ES-I3 (cell line): ENCODE results near the gene NR4A2.

Experiments used
- H3K36me3 ChIP-seq: 2 replicates; pipeline ENCODE4 v1.6.1; 2013; ENCODE audit warnings: mild to moderate bottlenecking, low read length, control low read depth, moderate library complexity; ENCODE audit not compliant: insufficient read depth
- H3K4me1 ChIP-seq: 2 replicates; pipeline ENCODE4 v1.6.1; 2013; ENCODE audit warnings: mild to moderate bottlenecking, control low read depth, low read length; ENCODE audit not compliant: insufficient read depth
- H3K9ac ChIP-seq: 2 replicates; pipeline ENCODE4 v1.6.1; 2013; ENCODE audit warnings: low read depth, mild to moderate bottlenecking, low read length, moderate library complexity
- H3K9me3 ChIP-seq: 2 replicates; pipeline ENCODE4 v1.6.1; 2013; ENCODE audit warnings: mild to moderate bottlenecking, low read length, moderate library complexity; ENCODE audit not compliant: control insufficient read depth, insufficient read depth

Gene NR4A2

GRCh38 chr2:156343940-156344301 is 11.4 kb upstream of the NR4A2 start:
- Histone ChIP-seq H3K4me1 (no peaks in the 10 kb centered on the region), H3K9ac (no peak overlapping the region), H3K9me3 (no peaks in the 10 kb centered on the region), H3K36me3 (no peaks in the 10 kb centered on the region)

DNA sequence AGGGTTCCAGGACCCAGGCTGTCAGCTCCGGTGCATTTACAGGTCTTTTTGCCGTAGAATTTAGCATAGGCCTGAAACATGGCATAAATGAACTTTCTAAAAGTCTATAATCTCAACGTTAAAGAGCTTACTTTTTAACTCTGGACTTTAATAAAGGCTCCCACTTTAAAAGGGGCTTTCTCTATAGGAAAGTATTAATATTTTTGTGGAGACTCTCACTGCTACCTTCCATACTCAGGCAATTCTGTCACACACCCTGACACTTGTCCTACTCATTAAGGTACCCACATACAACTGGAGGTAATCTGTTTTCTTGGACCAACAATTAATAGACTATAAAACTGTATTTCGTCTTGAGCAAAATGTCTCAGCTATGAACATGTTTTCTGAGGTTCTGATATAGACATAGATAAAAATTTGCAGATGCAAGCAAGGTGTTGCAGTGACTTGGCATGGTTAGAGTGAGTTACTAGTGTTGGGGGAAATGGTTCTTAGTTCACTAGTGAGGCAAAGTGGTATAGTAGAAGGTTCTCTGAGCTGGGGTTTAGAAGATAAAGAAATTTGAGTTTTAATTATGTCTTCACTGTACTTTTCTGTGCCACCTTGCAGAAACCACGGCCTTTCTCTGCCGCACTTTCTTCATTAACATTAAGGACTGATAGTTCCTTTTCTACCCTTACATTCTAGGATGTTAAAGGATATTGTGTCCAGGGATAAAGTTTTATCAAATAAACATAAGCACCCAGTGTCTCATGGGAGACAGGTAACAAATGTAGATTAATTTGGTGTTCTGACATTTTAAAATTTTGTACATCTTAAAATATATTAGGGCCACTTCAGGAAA is 10.8 kb upstream of the NR4A2 start:
- H3K4me1 ChIP-seq = no peaks in the 10 kb centered on the region; the same call in 1 of the 2 replicates
- no peaks in the 10 kb centered on the region for H3K36me3 ChIP-seq
- no peaks in the 10 kb centered on the region for H3K9me3 ChIP-seq
- peak overlapping the region; percentile 72 for H3K9ac ChIP-seq

GRCh38 chr2:156342254-156343095 is 10.0 kb upstream of the NR4A2 start:
- H3K9ac ChIP-seq = peak overlapping the region; percentile 90
- no peaks in the 10 kb centered on the region for H3K36me3 ChIP-seq
- H3K4me1 ChIP-seq = no peaks in the 10 kb centered on the region; the same call in 1 of the 2 replicates
- no peaks in the 10 kb centered on the region for H3K9me3 ChIP-seq

GRCh38 chr2:156341452-156342253 is 9.1 kb upstream of the NR4A2 start:
- H3K9me3 ChIP-seq = no peaks in the 10 kb centered on the region
- H3K9ac ChIP-seq = peak overlapping the region; percentile 90
- no peaks in the 10 kb centered on the region for H3K36me3 ChIP-seq
- H3K4me1 ChIP-seq = no peaks in the 10 kb centered on the region; the same call in 1 of the 2 replicates

GRCh38 chr2:156340804-156341451 is 8.4 kb upstream of the NR4A2 start:
- Histone ChIP-seq H3K9ac (peak overlapping the region; percentile 90; the same call in 1 of the 2 replicates), H3K9me3 (no peaks in the 10 kb centered on the region), H3K36me3 (no peaks in the 10 kb centered on the region), H3K4me1 (no peaks in the 10 kb centered on the region; the same call in 1 of the 2 replicates)

DNA sequence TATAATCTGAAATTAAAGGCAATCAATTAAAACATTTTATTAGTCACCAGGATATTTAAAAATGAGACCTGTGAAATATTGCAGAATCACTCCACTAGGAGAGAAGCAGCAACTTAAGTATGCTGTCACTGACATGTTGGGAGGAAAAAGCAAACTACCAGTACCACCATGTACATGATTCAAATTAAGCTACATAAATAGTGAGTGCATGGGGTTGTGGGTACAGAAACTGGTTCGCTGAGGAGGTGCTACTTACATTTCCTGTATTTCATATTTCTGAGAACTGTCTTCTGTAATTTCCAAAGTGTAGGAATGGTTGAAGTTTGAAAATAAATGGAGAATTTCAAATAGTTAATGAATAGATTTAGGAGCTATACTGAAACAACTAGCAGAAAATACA is 7.9 kb upstream of the NR4A2 start:
- Histone ChIP-seq H3K9ac (no peak overlapping the region), H3K36me3 (no peaks in the 10 kb centered on the region), H3K4me1 (no peaks in the 10 kb centered on the region; the same call in 1 of the 2 replicates), H3K9me3 (no peaks in the 10 kb centered on the region)

DNA sequence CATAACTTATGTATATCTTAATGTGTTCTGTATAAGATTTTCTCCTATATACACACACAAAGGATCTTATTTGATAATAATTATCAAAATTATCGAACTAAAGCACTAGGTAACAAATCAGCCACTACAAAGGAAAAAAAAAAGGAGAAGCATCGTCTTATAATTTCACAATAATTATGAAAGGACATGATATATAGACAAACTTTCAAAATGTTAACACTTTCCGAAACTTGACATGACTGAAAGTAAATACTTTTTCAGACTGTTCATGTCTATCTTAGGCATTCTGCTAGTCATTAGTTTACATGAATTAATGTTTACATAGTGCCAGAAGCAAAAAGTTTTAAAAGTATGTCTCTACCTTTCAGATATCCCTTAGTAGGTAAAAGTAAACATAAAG is 7.3 kb upstream of the NR4A2 start:
- no peaks in the 10 kb centered on the region for H3K9me3 ChIP-seq

GRCh38 chr2:156339110-156339847 is 6.8 kb upstream of the NR4A2 start:
- no peaks in the 10 kb centered on the region; the same call in 1 of the 2 replicates for H3K4me1 ChIP-seq

More for the DNA sequence above, 7.3 kb upstream of the NR4A2 start:
- H3K9ac ChIP-seq = no peak overlapping the region
- no peaks in the 10 kb centered on the region for H3K36me3 ChIP-seq
- no peaks in the 10 kb centered on the region; the same call in 1 of the 2 replicates for H3K4me1 ChIP-seq

GRCh38 chr2:156338578-156338977 is 6.1 kb upstream of the NR4A2 start:
- H3K4me1 ChIP-seq = no peaks in the 10 kb centered on the region; the same call in 1 of the 2 replicates

More at GRCh38 chr2:156339110-156339847, 6.8 kb upstream of the NR4A2 start:
- H3K9me3 ChIP-seq = no peaks in the 10 kb centered on the region
- H3K9ac ChIP-seq = no peak overlapping the region
- no peaks in the 10 kb centered on the region for H3K36me3 ChIP-seq

DNA sequence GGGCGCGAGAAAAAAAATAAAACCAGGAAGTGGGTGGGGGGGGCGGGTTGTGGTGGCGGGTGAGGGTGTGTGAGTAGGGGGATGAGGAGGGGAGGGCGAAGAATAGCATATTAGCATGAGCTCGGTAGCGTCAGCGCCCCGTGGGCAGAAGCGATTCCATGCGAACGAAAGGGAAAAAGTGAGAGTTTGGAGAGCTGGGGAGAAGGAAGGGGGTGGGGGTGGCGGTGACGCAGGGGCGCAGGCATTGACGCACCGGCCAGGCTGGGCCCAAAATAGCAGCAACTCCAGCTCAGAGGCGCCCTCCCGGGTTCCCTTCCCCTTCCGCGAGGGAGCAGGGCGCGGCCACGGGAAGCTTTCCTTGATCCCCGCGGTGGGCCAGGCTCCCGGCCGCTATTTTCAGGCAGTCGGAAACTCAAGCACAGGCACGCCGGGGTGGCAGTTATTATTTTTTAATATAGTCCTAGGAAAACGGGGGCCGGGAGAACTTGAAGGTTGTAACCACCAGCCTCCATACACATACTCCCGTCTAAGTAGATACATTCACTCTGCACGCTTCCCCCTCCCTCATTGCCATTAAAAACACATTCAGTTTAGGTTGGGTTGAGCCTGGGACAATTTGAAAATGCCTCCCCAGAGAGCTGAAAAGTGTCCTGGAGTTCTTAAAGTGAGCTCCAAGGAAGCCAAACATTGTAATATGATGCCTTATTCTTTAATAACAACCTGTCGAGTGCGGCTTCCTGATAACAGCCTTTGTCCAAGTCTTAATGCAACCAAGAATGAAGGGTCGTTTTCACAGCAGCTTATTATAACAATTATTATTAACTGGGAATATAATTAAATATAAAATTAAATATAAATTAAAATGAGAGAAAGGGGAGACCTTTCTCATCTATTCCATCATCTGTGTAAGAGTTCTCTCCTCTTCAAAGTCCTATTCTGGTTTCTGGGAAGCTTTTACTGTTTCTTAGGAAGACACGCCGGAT is 2.3 kb upstream of the NR4A2 start:
- H3K36me3 ChIP-seq = no peaks in the 10 kb centered on the region
- no peaks in the 10 kb centered on the region; the same call in 1 of the 2 replicates for H3K4me1 ChIP-seq
- no peaks in the 10 kb centered on the region for H3K9me3 ChIP-seq
- peak overlapping the region; percentile 96 for H3K9ac ChIP-seq

More at GRCh38 chr2:156338578-156338977, 6.1 kb upstream of the NR4A2 start:
- no peaks in the 10 kb centered on the region for H3K36me3 ChIP-seq
- H3K9ac ChIP-seq = no peak overlapping the region
- no peaks in the 10 kb centered on the region for H3K9me3 ChIP-seq

GRCh38 chr2:156333951-156334495 is 1.5 kb upstream of the NR4A2 start:
- no peaks in the 10 kb centered on the region; the same call in 1 of the 2 replicates for H3K4me1 ChIP-seq

More at GRCh38 chr2:156333951-156334495, 1.5 kb upstream of the NR4A2 start:
- Histone ChIP-seq H3K36me3 (no peaks in the 10 kb centered on the region), H3K9me3 (no peaks in the 10 kb centered on the region), H3K9ac (peak overlapping the region; percentile 96)
